Astrocyte of the cerebellum (primary cell): ENCODE measurements around the gene LSP1.

ENCODE experiments used
- DNase-seq: peaks from one replicate; pipeline ENCODE4 v3.0.0-alpha.2; 2011; ENCODE audit warnings: low read depth
- H3K4me3 ChIP-seq: 2 replicates; pipeline ENCODE4 v1.5.1; 2011; ENCODE audit warnings: mild to moderate bottlenecking, low read depth, low read length, moderate library complexity
- CTCF ChIP-seq: IDR thresholded peaks from 2 replicates; pipeline ENCODE4 v1.5.1; 2012; ENCODE audit warnings: low read length, low read depth, moderate library complexity, mild to moderate bottlenecking; ENCODE audit errors: missing control alignments
- in situ Hi-C: cut with HindIII; loops from 2 replicates; pipeline ENCODE4 v1.10.0; 2017; ENCODE audit warnings: low sequenced_read_pairs

LSP1 gene

GRCh38 chr11:1858576-1858975 is 5.7 kb downstream of the LSP1 start:
- in situ Hi-C loops: no loop called here
- no peak overlapping the region for H3K4me3 ChIP-seq
- no peak for TF ChIP-seq CTCF
- no peak for DNase-seq

- TF ChIP-seq CTCF: no peak
- in situ Hi-C loops: no loop called here
- DNase-seq: no peak
- H3K4me3 ChIP-seq: no peak overlapping the region
Observed at GRCh38 chr11:1859004-1859403, 6.1 kb downstream of the LSP1 start.

GRCh38 chr11:1860108-1860507 is 7.2 kb downstream of the LSP1 start:
- DNase-seq: no peak
- in situ Hi-C loops: no loop called here

GRCh38 chr11:1861435-1862411 is 8.8 kb downstream of the LSP1 start:
- no peak for TF ChIP-seq CTCF
- in situ Hi-C loops: no loop called here
- no peak for DNase-seq
- no peak overlapping the region for H3K4me3 ChIP-seq

More at GRCh38 chr11:1860108-1860507, 7.2 kb downstream of the LSP1 start:
- TF ChIP-seq CTCF: no peak
- H3K4me3 ChIP-seq: no peak overlapping the region

- no peak for DNase-seq
- no peak for TF ChIP-seq CTCF
- H3K4me3 ChIP-seq: no peak overlapping the region
- in situ Hi-C loops: no loop called here
Observed at GRCh38 chr11:1862588-1863351, 9.9 kb downstream of the LSP1 start.

- no peak overlapping the region for H3K4me3 ChIP-seq
- in situ Hi-C loops: no loop called here
- no peak for TF ChIP-seq CTCF
- peak; percentile 69 for DNase-seq
Observed at GRCh38 chr11:1863352-1864216, 10.7 kb downstream of the LSP1 start.
